SKM-1 (cell line): ENCODE results near the gene AP5S1.
"Not testable (repeated sequence)": the region's sequence is repeated elsewhere in the genome, so short reads cannot be mapped to it uniquely, and the experiment has no call there.

Experiments
- DNase-seq: peaks from one replicate; lab custom pipeline; 2025; ENCODE audit not compliant: unreplicated experiment; lab: John Stamatoyannopoulos, UW

Gene AP5S1

DNA sequence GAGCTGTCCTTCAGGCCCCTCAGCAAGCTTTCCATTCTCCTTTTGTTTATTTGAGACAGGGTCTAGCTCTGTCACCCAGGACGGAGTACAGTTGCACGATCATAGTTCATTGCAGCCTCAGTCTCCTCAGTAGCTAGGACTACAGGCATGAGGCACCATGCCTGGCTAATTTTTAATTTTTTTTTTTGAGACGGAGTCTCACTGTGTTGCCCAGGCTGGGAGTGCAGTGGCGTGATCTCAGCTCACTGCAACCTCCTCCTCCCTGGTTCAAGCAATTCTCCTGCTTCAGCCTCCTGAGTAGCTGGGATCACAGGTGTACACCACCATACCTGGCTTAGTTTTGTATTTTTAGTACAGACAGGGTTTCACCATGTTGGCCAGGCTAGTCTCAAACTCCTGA, 31.1 kb upstream of the AP5S1 start:
- DNase-seq, result not testable (repeated sequence)

- DNase-seq, result not testable (repeated sequence)
Observed at GRCh38 chr20:3794168-3794567, 26.2 kb upstream of the AP5S1 start.

- DNase-seq, result no peak
Observed at GRCh38 chr20:3794701-3795420, 25.5 kb upstream of the AP5S1 start.

GRCh38 chr20:3795511-3796468, 24.6 kb upstream of the AP5S1 start, which contains the start of gene CDC25B:
Gene CDC25B (plus strand): TSS chr20:3796310. CDS start chr20:3796532, 222 bp downstream.
- peak; percentile 29 for DNase-seq

- DNase-seq, result no peak
Observed at GRCh38 chr20:3796477-3797225, 23.7 kb upstream of the AP5S1 start.

- no peak for DNase-seq
Observed at GRCh38 chr20:3797226-3797545, 23.2 kb upstream of the AP5S1 start.

DNA sequence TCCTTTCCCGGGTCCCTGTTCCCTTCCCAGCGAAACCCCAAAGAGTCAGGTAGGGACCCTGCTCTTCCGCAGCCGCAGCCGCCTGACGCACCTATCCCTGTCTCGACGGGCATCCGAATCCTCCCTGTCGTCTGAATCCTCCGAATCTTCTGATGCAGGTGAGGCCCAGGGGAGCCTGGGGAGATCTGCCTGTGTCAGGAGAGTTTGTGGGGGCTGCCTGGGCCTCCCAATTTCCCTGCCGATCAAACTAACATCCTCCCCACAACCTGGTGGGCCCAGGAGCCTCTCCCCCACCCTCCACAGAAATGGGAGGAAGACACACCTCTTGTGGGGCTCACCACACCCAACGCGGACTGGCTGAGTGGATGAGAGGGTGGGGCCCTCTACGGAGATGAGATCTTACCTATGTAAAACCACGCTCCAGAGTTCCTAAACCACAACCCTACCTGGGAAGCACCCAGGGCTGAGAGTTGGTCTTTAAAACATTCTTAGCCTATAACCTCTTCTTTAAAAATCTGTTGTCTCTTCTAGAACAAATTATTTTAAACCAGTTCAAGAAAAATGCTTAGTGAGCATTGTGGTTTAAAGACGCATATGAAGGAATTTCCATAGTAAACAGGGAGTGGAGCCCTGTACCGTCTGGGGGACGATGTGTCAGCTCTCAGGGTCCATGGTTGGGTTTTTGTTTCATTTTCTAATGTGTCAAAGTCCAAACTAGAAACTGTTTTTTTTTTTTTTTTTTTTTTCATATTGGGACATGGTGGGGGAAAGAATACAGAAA, 22.6 kb upstream of the AP5S1 start:
- no peak for DNase-seq

DNA sequence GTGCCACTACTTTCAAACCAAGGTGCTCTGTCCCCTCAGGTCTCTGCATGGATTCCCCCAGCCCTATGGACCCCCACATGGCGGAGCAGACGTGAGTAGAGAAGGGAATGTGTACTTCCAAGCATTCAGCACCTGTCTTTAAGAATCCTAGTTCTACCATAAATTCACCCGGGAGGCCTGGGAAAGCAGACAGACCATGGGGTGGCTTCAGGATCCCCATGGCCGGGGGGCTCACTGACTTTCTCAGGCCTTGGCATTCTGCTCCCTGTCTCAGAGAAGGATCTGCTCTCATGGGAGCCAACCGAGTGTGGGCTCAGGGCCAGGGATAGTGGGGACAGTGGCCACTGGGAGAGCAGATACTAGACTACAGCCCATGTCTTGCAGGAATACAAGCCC, 22.0 kb upstream of the AP5S1 start:
- DNase-seq, result no peak

DNA sequence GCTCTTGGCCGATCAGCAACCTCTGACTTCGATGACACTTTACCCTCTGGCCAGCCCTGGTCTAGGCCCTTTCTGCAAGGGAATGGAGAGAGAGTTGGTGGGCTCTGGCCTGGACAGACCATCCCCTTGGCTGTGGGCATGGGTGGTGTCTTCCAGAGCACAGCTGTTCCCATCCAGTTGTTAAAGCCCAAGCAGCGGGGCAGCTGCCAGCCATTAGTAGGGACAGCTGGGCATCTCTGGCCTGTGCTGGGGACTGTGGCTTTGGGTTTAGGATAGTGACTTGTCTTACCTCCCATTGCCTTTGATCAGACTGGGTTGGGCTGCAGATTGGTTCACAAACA, 21.5 kb upstream of the AP5S1 start:
- no peak for DNase-seq

- no peak for DNase-seq
Observed at GRCh38 chr20:3800256-3800877, 20.0 kb upstream of the AP5S1 start.

DNA sequence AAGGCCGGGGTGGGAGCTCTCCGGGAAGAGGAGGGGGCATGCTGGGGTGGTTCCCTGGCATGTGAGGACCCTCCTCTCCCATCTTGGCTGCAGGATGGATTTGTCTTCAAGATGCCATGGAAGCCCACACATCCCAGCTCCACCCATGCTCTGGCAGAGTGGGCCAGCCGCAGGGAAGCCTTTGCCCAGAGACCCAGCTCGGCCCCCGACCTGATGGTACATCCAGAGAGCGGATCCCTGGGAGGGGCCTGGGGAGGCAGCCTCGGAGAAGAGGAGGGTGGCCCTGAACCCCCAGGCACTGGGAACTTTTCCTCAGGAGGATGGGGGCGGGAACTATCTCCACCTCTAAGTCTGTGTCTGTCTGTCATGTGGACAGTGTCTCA, 19.5 kb upstream of the AP5S1 start:
- DNase-seq, result no peak

DNA sequence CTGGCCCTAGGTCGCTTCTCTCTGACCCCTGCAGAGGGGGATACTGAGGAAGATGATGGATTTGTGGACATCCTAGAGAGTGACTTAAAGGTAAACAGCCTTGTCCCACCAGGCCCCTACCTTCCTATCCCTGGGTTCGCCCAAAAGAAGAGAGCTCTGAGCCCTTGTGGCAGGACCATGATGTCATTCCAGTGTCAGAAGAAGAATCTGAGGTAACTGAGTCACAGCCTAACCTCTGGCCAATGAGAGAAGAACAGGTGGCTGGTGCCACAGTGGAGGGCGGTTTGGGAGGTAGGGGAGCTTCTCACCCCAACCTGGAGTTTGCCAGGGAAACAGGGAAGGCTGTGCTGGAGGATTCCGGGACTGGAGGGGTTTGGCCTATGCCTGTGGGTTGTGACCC, 19.0 kb upstream of the AP5S1 start:
- DNase-seq, result no peak

DNA sequence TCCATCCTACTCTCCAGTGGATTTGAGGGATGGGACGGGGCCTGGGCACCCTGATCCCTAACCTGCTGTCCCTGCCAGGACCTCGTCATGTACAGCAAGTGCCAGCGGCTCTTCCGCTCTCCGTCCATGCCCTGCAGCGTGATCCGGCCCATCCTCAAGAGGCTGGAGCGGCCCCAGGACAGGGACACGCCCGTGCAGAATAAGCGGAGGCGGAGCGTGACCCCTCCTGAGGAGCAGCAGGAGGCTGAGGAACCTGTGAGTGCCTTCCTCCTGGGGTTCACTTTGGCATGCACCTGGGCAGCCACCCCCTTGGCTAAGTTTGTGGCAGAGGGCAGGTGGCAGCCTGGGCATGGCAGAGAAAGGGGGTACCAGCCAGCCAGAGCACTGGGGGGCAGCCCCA, 18.5 kb upstream of the AP5S1 start:
- no peak for DNase-seq

GRCh38 chr20:3802524-3803239, 17.7 kb upstream of the AP5S1 start:
- no peak for DNase-seq

GRCh38 chr20:3803289-3803688, 17.1 kb upstream of the AP5S1 start:
- DNase-seq, result no peak

- DNase-seq, result no peak
Observed at GRCh38 chr20:3803854-3804253, 16.5 kb upstream of the AP5S1 start.

DNA sequence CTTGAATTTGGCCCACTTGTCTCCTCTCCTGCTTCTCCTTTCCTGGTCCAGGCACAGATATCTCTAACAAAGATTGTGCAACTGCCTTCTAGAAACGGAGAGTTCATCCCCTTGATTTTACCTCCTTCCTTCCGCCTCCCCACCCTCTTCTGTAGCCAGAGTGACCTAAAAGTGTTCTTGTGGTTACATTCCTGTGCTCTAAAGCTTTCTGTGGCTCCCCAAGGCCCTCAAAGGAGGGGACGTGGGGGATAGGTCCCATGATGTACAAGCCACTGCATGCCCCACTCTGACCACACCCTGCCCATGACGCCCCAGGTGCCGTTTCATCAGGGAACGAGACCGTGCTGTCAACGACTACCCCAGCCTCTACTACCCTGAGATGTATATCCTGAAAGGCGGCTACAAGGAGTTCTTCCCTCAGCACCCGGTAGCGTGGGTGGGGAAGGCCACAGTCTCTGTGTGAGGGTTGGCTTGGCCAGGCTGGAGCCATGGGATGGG, 16.0 kb upstream of the AP5S1 start:
- DNase-seq, result no peak

- no peak for DNase-seq
Observed at GRCh38 chr20:3804781-3805180, 15.6 kb upstream of the AP5S1 start.

DNA sequence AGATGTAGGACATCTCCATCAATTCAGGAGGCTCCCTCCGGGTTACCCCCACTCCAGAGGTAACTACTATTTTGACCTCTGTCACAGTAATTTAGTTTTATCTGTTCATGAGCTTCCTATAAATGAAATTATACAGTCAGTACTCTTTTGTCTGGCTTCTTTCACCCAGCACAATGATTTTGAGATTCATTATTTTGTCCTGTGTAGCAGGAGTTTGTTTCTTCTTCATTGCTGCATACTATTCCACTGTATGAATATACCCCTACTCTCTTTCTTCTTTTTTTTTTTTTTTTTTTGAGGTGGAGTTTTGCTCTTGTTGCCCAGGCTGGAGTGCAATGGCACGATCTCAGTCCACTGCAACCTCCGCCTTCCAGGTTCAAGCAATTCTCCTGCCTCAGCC, 11.8 kb upstream of the AP5S1 start:
- no peak for DNase-seq
